GM19351 (cell line): ENCODE data around the gene FCSK.
"Not testable (repeated sequence)": the region's sequence is repeated elsewhere in the genome, so short reads cannot be mapped to it uniquely, and the experiment has no call there.

Source experiments
- ATAC-seq: cut with Tn5 transposase; IDR thresholded peaks from one replicate; pipeline ENCODE4 v1.9.1; 2021; ENCODE audit warnings: mild to moderate bottlenecking, moderate library complexity; ENCODE audit not compliant: unreplicated experiment

FCSK gene

GRCh38 chr16:70430667-70431536 lies 23.5 kb upstream of the FCSK start:
- ATAC-seq, result peak; percentile 57

- ATAC-seq, result no peak
These were observed 22.1 kb upstream of the FCSK start for GRCh38 chr16:70432356-70432722.

GRCh38 chr16:70432723-70433457 lies 21.5 kb upstream of the FCSK start:
- ATAC-seq, result no peak

- ATAC-seq, result no peak
These were observed 20.8 kb upstream of the FCSK start for GRCh38 chr16:70433458-70434103.

- no peak for ATAC-seq
These were observed 19.7 kb upstream of the FCSK start for GRCh38 chr16:70434484-70435260.

- ATAC-seq, result no peak
These were observed 17.3 kb upstream of the FCSK start for GRCh38 chr16:70437017-70437581.

- ATAC-seq, result no peak
These were observed 16.5 kb upstream of the FCSK start for GRCh38 chr16:70437582-70438557.

- ATAC-seq, result no peak
These were observed 15.8 kb upstream of the FCSK start for GRCh38 chr16:70438585-70438968.

- ATAC-seq, result peak; percentile 89
These were observed 15.2 kb upstream of the FCSK start, which contains the start of gene ST3GAL2 for GRCh38 chr16:70438969-70439862. Gene ST3GAL2, minus strand, starts transcription at chr16:70439100. Its CDS starts 40,570 bp downstream, at chr16:70398530.

- ATAC-seq, result no peak
These were observed 14.2 kb upstream of the FCSK start for GRCh38 chr16:70440009-70440692.

GRCh38 chr16:70441406-70441990 lies 12.9 kb upstream of the FCSK start:
- no peak for ATAC-seq

GRCh38 chr16:70442344-70442743 lies 12.1 kb upstream of the FCSK start:
- no peak for ATAC-seq

- ATAC-seq, result no peak
These were observed 9.9 kb upstream of the FCSK start for GRCh38 chr16:70444249-70445063.

- no peak for ATAC-seq
These were observed 6.3 kb upstream of the FCSK start for GRCh38 chr16:70448075-70448474.

- not testable (repeated sequence) for ATAC-seq
These were observed 4.0 kb upstream of the FCSK start for GRCh38 chr16:70450142-70451003.

- not testable (repeated sequence) for ATAC-seq
These were observed 3.4 kb upstream of the FCSK start for GRCh38 chr16:70451004-70451340.
